Epithelial cell of proximal tubule (primary cell): ENCODE measurements around the gene PTOV1. TPM values are rescaled to one million over a fixed set of nuclear protein-coding genes. Genes with fewer than 3 reads are reported as not detected.

Source experiments
- DNase-seq: peaks from one replicate; pipeline ENCODE4 v3.0.0-alpha.2; 2011; ENCODE audit warnings: low read depth
- H3K4me3 ChIP-seq: 2 replicates; pipeline ENCODE4 v1.5.1; 2011; ENCODE audit warnings: low read depth, mild to moderate bottlenecking, low read length
- total RNA-seq: library from RNA; depleted of rRNA; stranded (reverse); fragments of >200 nt; gene quantifications from 2 replicates; pipeline ENCODE4 v1.2.3, GENCODE V29; 2015
- TF ChIP-seq, protein P1 (sequence below): conservative IDR thresholded peaks from 2 replicates; pipeline ENCODE4 v1.5.1; 2012; ENCODE audit warnings: low read depth, mild to moderate bottlenecking, low read length

Gene PTOV1
- total RNA-seq, 1 donor from 2014 or later: 121 TPM

- DNase-seq: no peak
- TF ChIP-seq, protein P1, sequence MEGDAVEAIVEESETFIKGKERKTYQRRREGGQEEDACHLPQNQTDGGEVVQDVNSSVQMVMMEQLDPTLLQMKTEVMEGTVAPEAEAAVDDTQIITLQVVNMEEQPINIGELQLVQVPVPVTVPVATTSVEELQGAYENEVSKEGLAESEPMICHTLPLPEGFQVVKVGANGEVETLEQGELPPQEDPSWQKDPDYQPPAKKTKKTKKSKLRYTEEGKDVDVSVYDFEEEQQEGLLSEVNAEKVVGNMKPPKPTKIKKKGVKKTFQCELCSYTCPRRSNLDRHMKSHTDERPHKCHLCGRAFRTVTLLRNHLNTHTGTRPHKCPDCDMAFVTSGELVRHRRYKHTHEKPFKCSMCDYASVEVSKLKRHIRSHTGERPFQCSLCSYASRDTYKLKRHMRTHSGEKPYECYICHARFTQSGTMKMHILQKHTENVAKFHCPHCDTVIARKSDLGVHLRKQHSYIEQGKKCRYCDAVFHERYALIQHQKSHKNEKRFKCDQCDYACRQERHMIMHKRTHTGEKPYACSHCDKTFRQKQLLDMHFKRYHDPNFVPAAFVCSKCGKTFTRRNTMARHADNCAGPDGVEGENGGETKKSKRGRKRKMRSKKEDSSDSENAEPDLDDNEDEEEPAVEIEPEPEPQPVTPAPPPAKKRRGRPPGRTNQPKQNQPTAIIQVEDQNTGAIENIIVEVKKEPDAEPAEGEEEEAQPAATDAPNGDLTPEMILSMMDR: no peak
- H3K4me3 ChIP-seq: no peak overlapping the region
These were observed 56.1 kb downstream of the PTOV1 start for GRCh38 chr19:49906879-49907564.

GRCh38 chr19:49907745-49908446 is 56.9 kb downstream of the PTOV1 start:
- DNase-seq: no peak
- no peak overlapping the region for H3K4me3 ChIP-seq
- TF ChIP-seq, protein P1: no peak

- H3K4me3 ChIP-seq: no peak overlapping the region
- DNase-seq: no peak
- TF ChIP-seq, protein P1: no peak
These were observed 57.8 kb downstream of the PTOV1 start for GRCh38 chr19:49908480-49909420.

DNA sequence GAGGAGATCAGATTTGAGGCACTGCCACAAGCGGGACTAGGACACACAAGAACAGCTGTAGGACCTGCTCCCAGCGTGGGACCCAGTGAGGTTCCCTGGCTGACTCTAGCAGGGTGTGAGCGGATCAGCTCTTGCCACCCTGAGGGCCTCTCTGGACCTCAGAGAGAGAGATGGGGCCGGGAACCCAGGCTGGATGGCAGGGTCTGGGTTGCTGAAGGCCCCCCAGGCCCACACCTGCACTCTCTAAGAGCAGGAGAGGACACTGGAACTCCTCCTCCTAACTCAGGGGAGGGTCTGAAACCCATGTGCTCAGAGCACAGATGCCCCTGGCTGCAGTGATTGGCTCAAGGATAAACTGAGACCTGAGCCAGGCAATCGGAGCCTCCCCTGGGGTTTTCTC is 59.2 kb downstream of the PTOV1 start:
- TF ChIP-seq, protein P1: no peak
- no peak overlapping the region for H3K4me3 ChIP-seq
- DNase-seq: no peak

Other genes with a start within 250 kb of the PTOV1 start
- 33.5 and 67.2 TPM in 2 replicates for gene RRAS, start 211.0 kb upstream of the PTOV1 start, total RNA-seq
- 51.0 and 54.8 TPM in 2 replicates for gene SCAF1, start 208.9 kb upstream of the PTOV1 start, total RNA-seq
- gene IRF3, start 185.3 kb upstream of the PTOV1 start, total RNA-seq: 73.8 and 78.3 TPM in 2 replicates
- gene BCL2L12, start 185.2 kb upstream of the PTOV1 start, total RNA-seq: 53.3 and 69.8 TPM in 2 replicates
- gene PRMT1, start 173.9 kb upstream of the PTOV1 start, total RNA-seq: 186 and 629 TPM in 2 replicates
- gene ADM5, start 161.6 kb upstream of the PTOV1 start, total RNA-seq: 1.9 and 2.8 TPM in 2 replicates
- 1.7 and 9.9 TPM in 2 replicates for gene CPT1C, start 160.0 kb upstream of the PTOV1 start, total RNA-seq
- not detected in 2 replicates for gene TSKS, start 87.9 kb upstream of the PTOV1 start, total RNA-seq
- gene AP2A1, start 84.2 kb upstream of the PTOV1 start, total RNA-seq: 98.2 and 103 TPM in 2 replicates
- 8.3 and 15.0 TPM in 2 replicates for gene FUZ, start 37.9 kb upstream of the PTOV1 start, total RNA-seq
- gene MED25, start 32.9 kb upstream of the PTOV1 start, total RNA-seq: 30.4 and 34.8 TPM in 2 replicates
- gene PNKP, start 16.4 kb downstream of the PTOV1 start, total RNA-seq: 59.2 and 71.6 TPM in 2 replicates
- gene AKT1S1, start 26.2 kb downstream of the PTOV1 start, total RNA-seq: 25.8 and 34.4 TPM in 2 replicates
- 11.9 and 16.8 TPM in 2 replicates for gene TBC1D17, start 26.5 kb downstream of the PTOV1 start, total RNA-seq
- 4.0 and 9.5 TPM in 2 replicates for gene IL4I1, start 45.7 kb downstream of the PTOV1 start, total RNA-seq
- 15.3 and 17.5 TPM in 2 replicates for gene ATF5, start 78.0 kb downstream of the PTOV1 start, total RNA-seq
- gene NUP62, start 78.3 kb downstream of the PTOV1 start, total RNA-seq: 83.7 and 90.5 TPM in 2 replicates
- gene SIGLEC11, start 110.0 kb downstream of the PTOV1 start, total RNA-seq: not detected in 2 replicates
- gene VRK3, start 174.2 kb downstream of the PTOV1 start, total RNA-seq: 31.0 and 33.6 TPM in 2 replicates
- 5.1 and 6.9 TPM in 2 replicates for gene ZNF473, start 174.8 kb downstream of the PTOV1 start, total RNA-seq